HEK293 (cell line): ENCODE results near the gene RNU1-3.
"Not testable (repeated sequence)": the region's sequence is repeated elsewhere in the genome, so short reads cannot be mapped to it uniquely, and the experiment has no call there.

Experiments used
- HOXA7 ChIP-seq: sonication (generic); formaldehyde crosslinking; IDR thresholded peaks from 2 replicates; pipeline ENCODE4 v1.8.1; 2022; ENCODE audit warnings: missing genetic modification reagents, borderline replicate concordance
- HOXD13 ChIP-seq: sonication (generic); formaldehyde crosslinking; IDR thresholded peaks from 2 replicates; pipeline ENCODE4 v1.8.0; 2022; ENCODE audit warnings: missing genetic modification reagents, borderline replicate concordance
- KLF10 ChIP-seq: fragments of 450-650 bp; IDR thresholded peaks from 2 replicates; pipeline ENCODE4 v1.5.1; 2018; ENCODE audit warnings: missing biosample characterization, mild to moderate bottlenecking, missing genetic modification characterization
- MZF1 ChIP-seq: fragments of 450-650 bp; formaldehyde crosslinking; IDR thresholded peaks from 2 replicates; pipeline ENCODE4 v1.5.1; 2017; ENCODE audit warnings: missing biosample characterization, missing genetic modification characterization, borderline replicate concordance
- PRDM10 ChIP-seq: fragments of 450-650 bp; formaldehyde crosslinking; IDR thresholded peaks from 2 replicates; pipeline ENCODE4 v1.5.1; 2016; ENCODE audit warnings: missing biosample characterization, missing genetic modification characterization
- PRDM4 ChIP-seq: fragments of 450-650 bp; formaldehyde crosslinking; IDR thresholded peaks from 2 replicates; pipeline ENCODE4 v1.5.1; 2017; ENCODE audit warnings: missing biosample characterization, missing genetic modification characterization
- PRDM6 ChIP-seq: fragments of 450-650 bp; formaldehyde crosslinking; IDR thresholded peaks from 2 replicates; pipeline ENCODE4 v1.5.1; 2017; ENCODE audit warnings: missing biosample characterization, missing genetic modification characterization
- ZBTB17 ChIP-seq: fragments of 450-650 bp; formaldehyde crosslinking; IDR thresholded peaks from 2 replicates; pipeline ENCODE4 v1.5.1; 2016; ENCODE audit warnings: missing biosample characterization, missing genetic modification characterization
- ZNF24 ChIP-seq: fragments of 450-650 bp; formaldehyde crosslinking; IDR thresholded peaks from 2 replicates; pipeline ENCODE4 v1.5.1; 2016; ENCODE audit warnings: missing biosample characterization, missing genetic modification characterization
- ZNF514 ChIP-seq: fragments of 450-650 bp; formaldehyde crosslinking; IDR thresholded peaks from 2 replicates; pipeline ENCODE4 v1.5.1; 2016; ENCODE audit warnings: missing biosample characterization, missing genetic modification characterization
- ZNF76 ChIP-seq: fragments of 450-650 bp; formaldehyde crosslinking; IDR thresholded peaks from 2 replicates; pipeline ENCODE4; 2016; ENCODE audit warnings: low read depth, missing biosample characterization, missing genetic modification characterization, borderline replicate concordance
- TF ChIP-seq, protein P1 (sequence below): fragments of 450-650 bp; formaldehyde crosslinking; IDR thresholded peaks from 2 replicates; pipeline ENCODE4 v1.5.1; 2016; ENCODE audit warnings: missing biosample characterization, missing genetic modification characterization
- TF ChIP-seq, protein P2 (sequence below): fragments of 450-650 bp; formaldehyde crosslinking; IDR thresholded peaks from 2 replicates; pipeline ENCODE4 v1.5.1; 2016; ENCODE audit warnings: missing biosample characterization, missing genetic modification characterization

GRCh38 chr1:16637941-16638778 is 28.6 kb downstream of the RNU1-3 start:
- not testable (repeated sequence) for TF ChIP-seq ZNF514 (tag by site-specific recombination); MZF1 (tag by site-specific recombination); HOXD13; ZBTB17 (tag by site-specific recombination); ZNF76 (tag by site-specific recombination); PRDM10 (tag by site-specific recombination); PRDM6 (tag by site-specific recombination); ZNF24; HOXA7 (CRISPR knock-in tag); KLF10 (tag by site-specific recombination); PRDM4 (tag by site-specific recombination)
- TF ChIP-seq, protein P1, sequence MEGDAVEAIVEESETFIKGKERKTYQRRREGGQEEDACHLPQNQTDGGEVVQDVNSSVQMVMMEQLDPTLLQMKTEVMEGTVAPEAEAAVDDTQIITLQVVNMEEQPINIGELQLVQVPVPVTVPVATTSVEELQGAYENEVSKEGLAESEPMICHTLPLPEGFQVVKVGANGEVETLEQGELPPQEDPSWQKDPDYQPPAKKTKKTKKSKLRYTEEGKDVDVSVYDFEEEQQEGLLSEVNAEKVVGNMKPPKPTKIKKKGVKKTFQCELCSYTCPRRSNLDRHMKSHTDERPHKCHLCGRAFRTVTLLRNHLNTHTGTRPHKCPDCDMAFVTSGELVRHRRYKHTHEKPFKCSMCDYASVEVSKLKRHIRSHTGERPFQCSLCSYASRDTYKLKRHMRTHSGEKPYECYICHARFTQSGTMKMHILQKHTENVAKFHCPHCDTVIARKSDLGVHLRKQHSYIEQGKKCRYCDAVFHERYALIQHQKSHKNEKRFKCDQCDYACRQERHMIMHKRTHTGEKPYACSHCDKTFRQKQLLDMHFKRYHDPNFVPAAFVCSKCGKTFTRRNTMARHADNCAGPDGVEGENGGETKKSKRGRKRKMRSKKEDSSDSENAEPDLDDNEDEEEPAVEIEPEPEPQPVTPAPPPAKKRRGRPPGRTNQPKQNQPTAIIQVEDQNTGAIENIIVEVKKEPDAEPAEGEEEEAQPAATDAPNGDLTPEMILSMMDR = not testable (repeated sequence)
- TF ChIP-seq, protein P2, sequence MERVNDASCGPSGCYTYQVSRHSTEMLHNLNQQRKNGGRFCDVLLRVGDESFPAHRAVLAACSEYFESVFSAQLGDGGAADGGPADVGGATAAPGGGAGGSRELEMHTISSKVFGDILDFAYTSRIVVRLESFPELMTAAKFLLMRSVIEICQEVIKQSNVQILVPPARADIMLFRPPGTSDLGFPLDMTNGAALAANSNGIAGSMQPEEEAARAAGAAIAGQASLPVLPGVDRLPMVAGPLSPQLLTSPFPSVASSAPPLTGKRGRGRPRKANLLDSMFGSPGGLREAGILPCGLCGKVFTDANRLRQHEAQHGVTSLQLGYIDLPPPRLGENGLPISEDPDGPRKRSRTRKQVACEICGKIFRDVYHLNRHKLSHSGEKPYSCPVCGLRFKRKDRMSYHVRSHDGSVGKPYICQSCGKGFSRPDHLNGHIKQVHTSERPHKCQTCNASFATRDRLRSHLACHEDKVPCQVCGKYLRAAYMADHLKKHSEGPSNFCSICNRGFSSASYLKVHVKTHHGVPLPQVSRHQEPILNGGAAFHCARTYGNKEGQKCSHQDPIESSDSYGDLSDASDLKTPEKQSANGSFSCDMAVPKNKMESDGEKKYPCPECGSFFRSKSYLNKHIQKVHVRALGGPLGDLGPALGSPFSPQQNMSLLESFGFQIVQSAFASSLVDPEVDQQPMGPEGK (tag by site-specific recombination) = not testable (repeated sequence)
